Brain pericyte (primary cell): ENCODE measurements around the gene PLA2G4E.

Experiments used
- DNase-seq: peaks from one replicate; pipeline ENCODE4 v3.0.0-alpha.2; 2012; ENCODE audit warnings: low read depth, low spot score

The PLA2G4E gene

GRCh38 chr15:41993472-41994170, 27.2 kb downstream of the PLA2G4E start:
- no peak for DNase-seq

- DNase-seq: no peak
Measured at GRCh38 chr15:41992803-41993190, 28.0 kb downstream of the PLA2G4E start.

- DNase-seq: no peak
Measured at GRCh38 chr15:41992151-41992802, 28.6 kb downstream of the PLA2G4E start.

- DNase-seq: no peak
Measured at GRCh38 chr15:41990691-41991090, 30.2 kb downstream of the PLA2G4E start.

GRCh38 chr15:41990243-41990605, 30.6 kb downstream of the PLA2G4E start:
- no peak for DNase-seq

- DNase-seq: no peak
Measured at GRCh38 chr15:41989573-41990242, 31.1 kb downstream of the PLA2G4E start.

GRCh38 chr15:41988896-41989572, 31.8 kb downstream of the PLA2G4E start:
- DNase-seq: no peak

DNA sequence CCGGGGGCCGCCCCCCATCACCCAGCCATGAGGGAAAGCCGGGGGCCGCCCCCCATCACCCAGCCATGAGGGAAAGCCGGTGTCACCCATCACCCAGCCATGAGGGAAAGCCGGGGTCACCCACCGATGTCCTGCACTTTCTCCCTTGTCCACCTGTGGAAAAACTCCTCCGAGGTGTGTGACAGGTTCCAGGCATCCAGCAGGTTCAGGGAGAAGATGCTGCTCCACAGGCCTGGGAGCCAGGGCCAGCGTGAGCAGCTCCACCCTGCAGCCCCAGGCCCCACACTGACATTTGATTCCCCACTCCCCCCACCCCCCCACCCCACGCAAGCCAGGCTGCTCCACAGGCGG, 32.9 kb downstream of the PLA2G4E start:
- no peak for DNase-seq

DNA sequence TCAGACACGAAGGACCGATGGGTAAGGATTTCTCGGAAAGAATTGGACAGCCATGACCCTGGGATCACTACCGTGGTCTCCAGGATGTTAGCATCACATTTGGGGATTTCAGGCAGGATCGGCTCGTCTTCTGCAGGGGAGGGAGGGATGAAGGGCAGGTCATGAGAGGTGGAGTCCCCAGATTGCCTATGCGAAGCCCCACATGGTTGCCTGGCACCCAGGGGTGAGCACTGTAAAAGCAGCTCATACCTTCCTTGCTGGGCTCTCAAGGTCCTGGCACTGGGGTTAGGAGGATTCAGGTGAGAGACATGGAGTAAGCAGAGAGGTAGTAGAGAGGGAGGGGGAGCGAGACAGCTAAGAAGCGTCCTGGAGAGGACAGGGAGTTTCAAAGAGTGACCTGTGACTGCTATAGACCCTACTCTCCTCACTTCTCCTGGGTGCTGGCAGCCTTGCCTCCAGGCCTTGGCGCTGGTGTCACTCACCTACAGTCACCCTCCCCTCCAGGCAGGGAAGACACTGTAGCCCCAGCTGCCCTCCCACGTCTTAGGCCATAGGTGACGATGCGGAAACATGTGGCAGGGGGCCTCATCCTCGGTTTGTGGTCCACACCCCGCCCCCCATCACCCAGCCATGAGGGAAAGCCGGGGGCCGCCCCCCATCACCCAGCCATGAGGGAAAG, 33.5 kb downstream of the PLA2G4E start:
- no peak for DNase-seq

DNA sequence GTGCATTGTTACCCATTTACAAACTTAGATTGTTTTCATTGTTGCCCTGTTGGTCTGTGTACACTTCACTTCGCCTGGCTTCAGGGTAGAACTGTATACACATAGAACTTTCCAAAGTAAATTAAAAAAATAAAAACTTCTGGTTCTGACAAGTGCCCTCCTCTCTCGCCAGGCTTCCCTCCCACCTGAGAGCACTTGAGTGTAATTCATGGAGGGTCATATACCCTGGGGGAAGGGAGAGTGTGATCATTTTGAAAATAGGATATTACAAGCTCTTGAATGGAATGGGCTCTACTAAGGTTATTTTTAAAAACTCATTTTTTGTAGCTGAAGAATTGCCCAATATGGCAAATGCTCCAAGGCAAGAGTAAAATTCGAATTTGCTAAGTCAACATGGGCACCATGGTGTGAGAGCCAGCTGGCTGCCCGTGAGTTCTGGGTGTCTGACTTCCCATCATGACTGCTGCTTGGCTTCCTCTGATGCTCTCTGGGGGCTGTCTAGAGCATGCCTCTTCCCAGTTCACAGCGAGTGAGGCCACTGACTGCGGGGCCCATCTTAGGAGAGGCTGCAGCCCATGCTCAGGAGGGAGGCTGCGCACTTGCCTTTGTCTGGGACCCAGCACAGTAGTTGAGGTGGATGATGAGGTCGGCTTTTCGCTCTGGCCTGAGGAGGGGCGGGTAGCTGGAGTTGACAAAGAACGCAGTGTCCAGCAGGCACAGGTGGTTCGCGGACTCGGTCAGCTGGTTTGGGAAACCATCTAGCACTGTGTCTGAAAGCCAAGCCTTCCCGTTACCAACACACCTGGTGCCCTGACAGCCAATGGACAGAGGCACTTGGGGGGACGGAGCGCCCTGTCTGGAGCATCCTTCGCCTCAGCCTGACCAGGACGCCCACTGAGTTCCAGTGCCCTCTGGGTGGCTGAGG, 35.3 kb downstream of the PLA2G4E start:
- DNase-seq: no peak

DNA sequence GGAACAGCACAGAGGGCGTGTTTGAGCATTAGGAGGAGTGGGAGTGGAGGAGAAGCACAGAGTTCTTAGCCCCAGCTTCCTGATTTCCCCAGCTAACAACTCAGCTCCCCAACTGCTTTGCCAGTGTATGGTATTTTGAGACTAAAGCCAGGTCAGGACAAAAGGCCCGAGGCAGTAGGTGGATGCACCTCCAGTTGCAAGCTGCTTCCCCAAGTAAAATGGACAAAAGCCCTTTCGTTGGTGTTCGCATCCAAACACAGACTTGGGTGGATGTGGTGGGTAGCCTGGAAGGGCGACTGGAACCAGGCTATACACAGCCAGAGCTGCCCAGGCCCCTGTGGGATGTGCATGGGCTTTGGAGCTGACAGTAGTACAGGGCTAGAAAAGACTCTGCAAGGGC, 36.2 kb downstream of the PLA2G4E start:
- no peak for DNase-seq

DNA sequence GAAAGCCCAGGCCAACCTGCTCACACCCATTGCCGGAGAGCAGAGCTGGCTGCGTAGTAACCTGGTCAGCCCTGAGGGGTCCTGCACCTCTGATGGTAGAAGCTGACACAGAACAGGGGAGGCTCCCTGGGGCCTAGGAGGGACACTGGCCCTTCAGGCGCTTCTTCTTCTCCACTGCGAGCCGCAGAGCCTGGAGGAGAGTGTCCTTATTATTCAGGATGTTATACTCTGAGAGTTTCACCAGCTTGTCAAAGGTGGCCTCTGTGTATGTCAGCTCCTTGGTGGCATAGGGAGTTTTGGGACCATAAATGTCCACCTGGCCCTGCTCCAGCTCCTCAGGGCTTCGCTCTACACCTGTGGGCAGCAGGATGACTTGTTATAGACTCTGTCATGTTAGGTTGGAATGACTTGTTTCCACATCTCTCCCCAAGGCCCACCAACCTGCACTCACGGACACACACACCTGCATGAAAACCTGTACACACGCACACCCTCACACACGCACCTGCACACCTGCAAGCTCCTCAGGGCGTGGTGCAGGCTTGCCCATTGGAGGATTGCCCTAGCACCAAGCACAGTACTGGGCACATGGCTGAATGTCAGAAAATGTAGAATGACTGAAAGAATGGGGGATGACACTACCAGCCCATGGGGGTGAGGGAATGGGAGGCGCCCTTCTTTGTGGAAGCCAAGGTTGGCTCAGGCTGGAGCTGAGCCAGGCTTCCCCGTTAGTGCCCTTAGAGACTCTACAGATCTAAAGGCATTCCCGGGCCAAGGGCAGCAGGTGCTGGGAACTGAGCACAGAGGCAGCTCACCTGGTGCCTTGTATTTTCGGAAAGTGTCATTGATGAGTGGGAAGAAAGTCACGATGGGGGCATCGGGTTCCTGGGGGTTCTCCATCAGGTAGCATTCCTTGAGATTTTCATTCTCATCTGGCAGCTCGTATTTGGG, 36.9 kb downstream of the PLA2G4E start:
- DNase-seq: no peak

GRCh38 chr15:41983221-41983620, 37.6 kb downstream of the PLA2G4E start:
- no peak for DNase-seq

DNA sequence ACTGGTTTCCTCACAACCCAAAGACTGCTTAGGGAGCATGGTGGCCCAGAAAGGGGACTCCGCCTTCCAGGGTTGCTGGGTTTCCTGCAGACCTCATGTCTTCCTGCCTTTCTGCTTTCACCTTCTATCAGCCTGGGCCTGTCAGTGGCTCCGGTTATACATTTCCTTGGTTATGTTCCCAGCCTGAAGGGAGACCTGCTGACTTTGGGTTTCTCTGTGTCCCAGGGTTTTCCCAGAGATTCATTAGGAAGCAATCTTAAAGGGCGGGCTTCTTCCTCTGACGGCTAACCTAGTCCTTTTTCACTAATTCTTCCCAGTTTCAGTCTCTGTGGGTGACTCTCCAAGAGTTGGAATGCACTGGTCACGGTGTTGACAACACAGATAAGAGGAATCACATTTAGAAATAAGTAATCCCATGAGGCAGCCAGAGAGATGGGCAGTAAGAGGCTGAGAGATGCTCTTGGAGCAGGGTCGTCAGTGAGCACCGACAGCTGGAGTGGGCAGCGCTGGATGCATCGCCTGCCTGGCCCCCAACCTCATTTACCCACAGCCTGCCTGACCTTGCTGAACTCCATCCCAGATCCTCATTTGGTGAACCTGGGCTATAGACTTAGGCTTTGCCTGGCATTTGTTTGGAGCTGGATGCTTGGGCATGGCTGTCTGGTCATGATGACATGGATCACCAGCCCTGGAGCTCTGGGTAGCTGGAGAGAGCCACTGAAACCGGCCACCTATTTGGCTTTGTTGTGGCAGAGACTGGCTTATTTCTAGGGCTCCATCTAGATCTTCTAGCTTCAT, 38.5 kb downstream of the PLA2G4E start:
- DNase-seq: no peak

GRCh38 chr15:41981371-41982132, 39.3 kb downstream of the PLA2G4E start:
- no peak for DNase-seq

- DNase-seq: no peak
Measured at GRCh38 chr15:41980654-41981323, 40.1 kb downstream of the PLA2G4E start.

DNA sequence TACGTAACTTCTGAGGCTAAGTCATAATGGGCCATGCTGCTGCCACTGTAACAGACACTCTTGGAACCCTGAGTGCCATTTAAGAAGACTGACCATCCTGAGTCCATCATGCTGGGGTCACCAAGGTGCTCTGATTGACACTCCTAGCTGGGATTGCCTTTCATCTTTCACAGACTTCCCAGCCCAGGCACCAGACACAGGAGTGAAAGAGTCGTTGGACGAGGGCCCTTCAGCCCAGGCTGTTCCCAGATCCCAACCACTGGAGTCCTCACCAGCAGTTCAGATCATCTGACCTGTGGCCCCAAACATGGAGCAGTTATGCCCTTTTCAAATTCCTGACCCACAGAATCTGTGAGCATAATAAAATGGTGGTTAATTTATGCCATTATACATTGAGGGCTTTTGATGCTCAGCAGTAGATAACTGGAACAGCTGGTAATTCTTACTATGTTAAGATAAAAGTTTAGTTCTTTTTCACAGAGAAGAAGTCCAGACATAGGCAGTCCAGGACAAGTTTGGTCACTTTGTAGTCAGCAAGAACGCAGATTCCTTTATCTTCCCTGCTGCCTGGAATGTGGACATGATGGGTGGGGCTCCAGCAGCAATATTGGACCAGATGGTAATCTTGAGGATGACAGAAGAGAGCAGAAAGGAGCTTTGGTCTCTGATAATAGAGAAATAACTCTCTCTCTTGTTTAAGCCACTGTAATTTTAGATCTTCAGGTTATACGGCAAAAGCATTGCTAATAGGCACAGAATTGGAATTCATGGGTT, 41.2 kb downstream of the PLA2G4E start:
- no peak for DNase-seq
